Sciatic nerve (tissue), 1 donor: ENCODE measurements around the gene FAM168A. TPM values are rescaled to one million over a fixed set of nuclear protein-coding genes. Genes with fewer than 3 reads are reported as not detected.

Experiments used
- total RNA-seq: library from RNA; stranded (reverse); fragmentation: NEBNext Ultra II Directional; extraction: Animal tissue kit (Norgen Biotek cat#: 25700); gene quantifications from one replicate; pipeline ENCODE4 v1.2.1, GENCODE V29; 2021
- donor health status: DM: no; HTN: no; CAD: no.

Gene FAM168A
- total RNA-seq, 1 donor from 2014 or later = 52.2 TPM

Other genes starting within 250 kb of the FAM168A start
- gene RELT, start 221.7 kb downstream of the FAM168A start, total RNA-seq = 9.4 TPM
- gene PLEKHB1, start 48.5 kb upstream of the FAM168A start, total RNA-seq = 370 TPM
- gene RAB6A, start 163.0 kb upstream of the FAM168A start, total RNA-seq = 157 TPM
- gene MRPL48, start 189.8 kb upstream of the FAM168A start, total RNA-seq = 30.4 TPM